Panc1 (cell line): ENCODE measurements around the gene ZNF169. TPM values are rescaled to one million over a fixed set of nuclear protein-coding genes. Genes with fewer than 3 reads are reported as not detected.
"Not testable (repeated sequence)": the region's sequence is repeated elsewhere in the genome, so short reads cannot be mapped to it uniquely, and the experiment has no call there.

Source experiments
- ATAC-seq: fragments of 200-7000 bp; cut with Tn5 transposase; 2 replicates; pipeline ENCODE4 v1.9.1; 2020; ENCODE audit warnings: mild to moderate bottlenecking, moderate library complexity
- BruUV-seq: library from RNA; stranded (reverse); fragments of 400-500 nt; replicated peaks from 2 replicates; lab custom pipeline; 2021; lab: Mats Ljungman, UMichigan
- CTCF ChIA-PET: fragments of 300-600 bp; sonication (Branson Sonifier 250); formaldehyde crosslinking; loops from one replicate; lab custom pipeline; 2022; ENCODE audit warnings: antibody characterized with exemption; lab: Charles Lee
- POLR2A ChIA-PET: fragments of 300-600 bp; sonication (Branson Sonifier 250); formaldehyde crosslinking; loops from one replicate; lab custom pipeline; 2022; ENCODE audit warnings: antibody characterized with exemption; lab: Charles Lee
- DNase-seq: peaks from one replicate; pipeline ENCODE4 v3.0.0-alpha.2; 2010; ENCODE audit warnings: low read depth, low spot score
- H3K27ac ChIP-seq: 2 replicates; pipeline ENCODE4 v1.5.1; 2011; ENCODE audit warnings: mild to moderate bottlenecking, low read length, inconsistent platforms
- H3K27me3 ChIP-seq: fragments of 200-500 bp; sonication (Bioruptor generic); 2 replicates; pipeline ENCODE4 v1.6.0; 2014; ENCODE audit warnings: low read length, inconsistent platforms; ENCODE audit not compliant: control insufficient read depth, insufficient read depth
- H3K36me3 ChIP-seq: fragments of 200-500 bp; sonication (Bioruptor generic); 2 replicates; pipeline ENCODE4 v1.5.1; 2014; ENCODE audit warnings: inconsistent platforms, mild to moderate bottlenecking, low read length, moderate library complexity; ENCODE audit not compliant: control insufficient read depth, insufficient read depth
- H3K4me1 ChIP-seq: 2 replicates; pipeline ENCODE4 v1.5.1; 2011; ENCODE audit warnings: inconsistent platforms, mild to moderate bottlenecking, low read length, moderate library complexity; ENCODE audit not compliant: control insufficient read depth, insufficient read depth
- H3K4me3 ChIP-seq, 2 experiments: 2 replicates each; pipeline ENCODE4 v1.5.1; 2011 to 2012; ENCODE audit warnings: low read depth in 2 of 2, low read length in 2 of 2, mild to moderate bottlenecking in 2 of 2, inconsistent platforms in 1 of 2, moderate library complexity in 1 of 2
- H3K9me3 ChIP-seq: fragments of 200-500 bp; sonication (Bioruptor generic); 2 replicates; pipeline ENCODE4 v1.5.1; 2014; ENCODE audit warnings: low read depth, mild to moderate bottlenecking, inconsistent platforms, low read length, moderate library complexity; ENCODE audit not compliant: control insufficient read depth, insufficient read depth
- CTCF ChIP-seq: fragments of 450-650 bp; IDR thresholded peaks from 2 replicates; pipeline ENCODE4 v1.5.1; 2017; ENCODE audit warnings: mild to moderate bottlenecking
- POLR2AphosphoS5 ChIP-seq: IDR thresholded peaks from 2 replicates; pipeline ENCODE4 v1.6.1; 2012; ENCODE audit warnings: mild to moderate bottlenecking, low read depth, low read length, moderate library complexity
- REST ChIP-seq, 2 experiments: IDR thresholded peaks; 2 replicates each; pipeline ENCODE4 v1.6.1; 2011 to 2012; ENCODE audit warnings: low read depth in 2 of 2, control low read depth in 1 of 2, low read length in 1 of 2, mild to moderate bottlenecking in 1 of 2, moderate library complexity in 1 of 2; ENCODE audit not compliant: insufficient read depth in 1 of 2
- SIN3A ChIP-seq: IDR thresholded peaks from 2 replicates; pipeline ENCODE4 v1.6.1; 2012; ENCODE audit warnings: low read depth, mild to moderate bottlenecking, low read length, moderate library complexity, borderline replicate concordance; ENCODE audit not compliant: insufficient read depth
- TCF7L2 ChIP-seq: IDR thresholded peaks from 2 replicates; pipeline ENCODE4 v1.6.1; 2011; ENCODE audit warnings: mild to moderate bottlenecking, low read depth, low read length, inconsistent platforms
- in situ Hi-C: cut with HindIII; loops from 2 replicates; pipeline ENCODE4 v1.10.0; 2016; ENCODE audit warnings: low sequenced_read_pairs, low pct_unique_long_range_greater_than_20kb
- intact Hi-C: fragments of 100-400 bp; cut with micrococcal nuclease; formaldehyde crosslinking; loops from one replicate; pipeline ENCODE4 v1.10.0; 2022; ENCODE audit not compliant: unreplicated experiment
- total RNA-seq: library from RNA; stranded (reverse); gene quantifications from one replicate; pipeline ENCODE4 v1.2.1, GENCODE V29; 2021; ENCODE audit not compliant: unreplicated experiment

The ZNF169 gene
- total RNA-seq, 1 experiment from 2014 or later = 3.1 TPM

DNA sequence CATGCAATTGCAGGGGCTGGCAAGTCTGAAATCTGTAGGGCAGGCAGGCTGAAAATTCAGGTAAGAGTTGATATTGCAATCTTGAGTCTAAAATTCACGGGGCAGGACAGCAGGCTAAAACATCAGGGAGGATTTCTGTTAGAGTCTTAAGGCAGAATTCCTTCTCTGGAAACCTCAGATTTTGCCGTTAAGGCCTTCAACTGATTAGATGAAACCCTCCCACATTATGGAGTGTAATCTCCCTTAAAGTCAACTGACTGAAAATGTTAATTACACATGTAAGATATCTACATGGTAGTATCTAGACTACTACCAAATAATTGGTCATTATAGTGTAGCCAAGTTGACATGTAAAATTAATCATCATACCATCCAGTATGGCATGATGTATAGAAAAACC, 3.1 kb upstream of the ZNF169 start:
- TF ChIP-seq POLR2AphosphoS5 (no peak), SIN3A (no peak)
- intact Hi-C loops = no loop called here
- CTCF ChIA-PET = no interaction called here
- no peak for ATAC-seq
- Histone ChIP-seq H3K27me3 (no peaks in the 10 kb centered on the region), H3K4me3 (no peak overlapping the region), H3K27ac (no peak overlapping the region), H3K4me1 (no peaks in the 10 kb centered on the region), H3K36me3 (no peaks in the 10 kb centered on the region; the same call in 1 of the 2 replicates), H3K9me3 (no peaks in the 10 kb centered on the region)
- in situ Hi-C loops = no loop called here
- no peak for DNase-seq
- POLR2A ChIA-PET = no interaction called here
- no TSS peak for BruUV-seq

- ATAC-seq, H3K27ac ChIP-seq, DNase-seq, H3K9me3 ChIP-seq, H3K36me3 ChIP-seq, POLR2A ChIA-PET, BruUV-seq, H3K4me1 ChIP-seq, CTCF ChIA-PET, H3K4me3 ChIP-seq, intact Hi-C loops, in situ Hi-C loops, H3K27me3 ChIP-seq: not testable (repeated sequence)
Observed at GRCh38 chr9:94265626-94266402, 6.7 kb downstream of the ZNF169 start.

DNA sequence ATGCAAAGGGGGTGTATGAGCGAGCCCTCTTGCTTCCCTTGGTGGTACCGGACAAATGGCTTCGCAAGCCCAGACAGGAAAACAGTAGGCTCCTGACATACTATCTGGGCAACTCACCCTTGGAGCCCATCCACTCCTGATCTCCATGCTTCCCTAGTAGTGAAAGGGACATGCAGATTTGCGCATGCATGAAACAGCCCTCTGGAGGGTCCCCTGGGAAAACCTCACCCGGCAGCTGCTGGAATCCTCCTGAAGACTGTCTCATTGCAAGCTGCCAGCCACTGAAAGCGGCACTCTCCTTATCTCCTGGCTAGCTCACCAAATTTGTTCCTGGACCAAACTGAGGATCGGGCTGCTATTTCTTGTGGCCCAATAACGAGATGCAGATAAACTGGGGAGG, 10.2 kb downstream of the ZNF169 start:
- BruUV-seq = no TSS peak
- H3K4me3 ChIP-seq = no peak overlapping the region
- ChIA-PET CTCF (no interaction called here), POLR2A (no interaction called here)
- no peak overlapping the region for H3K27ac ChIP-seq
- TF ChIP-seq SIN3A (no peak), CTCF (no peak)
- H3K36me3 ChIP-seq = no peaks in the 10 kb centered on the region
- ATAC-seq (no peak), DNase-seq (no peak)
- H3K4me1 ChIP-seq = no peaks in the 10 kb centered on the region
- in situ Hi-C loops (no loop called here), intact Hi-C loops (no loop called here)
- H3K27me3 ChIP-seq = no peaks in the 10 kb centered on the region
- H3K9me3 ChIP-seq = no peaks in the 10 kb centered on the region

DNA sequence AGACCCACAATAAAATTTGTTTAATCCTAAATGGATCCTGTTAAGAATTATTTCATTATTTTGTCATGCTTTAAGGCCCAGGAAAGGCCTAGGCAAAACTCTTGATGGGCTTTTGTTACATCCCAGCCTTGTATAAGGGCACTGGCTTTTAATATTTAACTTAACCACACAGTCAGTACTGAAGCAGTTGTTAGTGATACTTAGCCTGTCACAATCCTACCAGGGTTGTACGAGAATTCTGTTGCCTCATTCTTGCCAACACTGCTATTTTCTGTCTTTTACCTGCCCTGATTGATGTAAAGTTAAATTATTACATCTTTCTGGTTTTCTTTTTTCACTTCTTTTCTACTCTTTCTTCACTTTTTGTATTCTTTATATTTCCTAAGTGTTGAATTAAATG, 10.9 kb downstream of the ZNF169 start:
- no peak for TF ChIP-seq SIN3A
- TF ChIP-seq TCF7L2 = no peak
- no peak for TF ChIP-seq POLR2AphosphoS5
- TF ChIP-seq CTCF = no peak
- TF ChIP-seq REST (IDR thresholded peaks at IDR 0.05; ENCODE audit: insufficient read depth in 1 of 2, low read depth in 2 of 2, low read length in 1 of 2) = no peak
- H3K27me3 ChIP-seq = no peaks in the 10 kb centered on the region
- in situ Hi-C loops (no loop called here), intact Hi-C loops (no loop called here)
- H3K4me3 ChIP-seq = no peak overlapping the region
- CTCF ChIA-PET = no interaction called here
- no peaks in the 10 kb centered on the region for H3K36me3 ChIP-seq
- ATAC-seq (no peak), DNase-seq (no peak)
- no peak overlapping the region for H3K27ac ChIP-seq
- no TSS peak for BruUV-seq
- POLR2A ChIA-PET = no interaction called here
- no peaks in the 10 kb centered on the region for H3K4me1 ChIP-seq
- H3K9me3 ChIP-seq = no peaks in the 10 kb centered on the region
